ENCODE results near the gene CAMK4. TPM values are rescaled to one million over a fixed set of nuclear protein-coding genes. Genes with fewer than 3 reads are reported as not detected.

CAMK4 gene
- total RNA-seq, 1 experiment from 2014 or later = 10.2 TPM

- peaks cover 0 to 17% of the 10 kb centered on the region in 2 experiments; a peak in 2 of 4 replicates for H3K4me1 ChIP-seq (ENCODE audit: control insufficient read depth in 1 of 2, insufficient read depth in 2 of 2, low read length in 2 of 2)
- H3K27me3 ChIP-seq (ENCODE audit: insufficient read depth, low read length) = peaks cover 20% of the 10 kb centered on the region
- no peaks in the 10 kb centered on the region for H4K20me1 ChIP-seq (ENCODE audit: insufficient read depth)
- H2AFZ ChIP-seq (ENCODE audit: low read depth, low read length, poor library complexity, severe bottlenecking) = no peak overlapping the region
- BruUV-seq (replicated peaks) = no TSS peak
- intact Hi-C loops (cut with micrococcal nuclease) = no loop called here
- no peaks in the 10 kb centered on the region for H3K9me2 ChIP-seq (ENCODE audit: insufficient read depth)
- no peak overlapping the region for H3K27ac ChIP-seq (ENCODE audit: low read depth, low read length)
- H3K79me2 ChIP-seq (ENCODE audit: insufficient read depth, low read length) = no peaks in the 10 kb centered on the region
- no peaks in the 10 kb centered on the region for H3K36me3 ChIP-seq (ENCODE audit: control insufficient read depth in 1 of 2, insufficient read depth in 2 of 2, low read length in 2 of 2)
- H3K4me2 ChIP-seq (ENCODE audit: low read length) = no peak overlapping the region
- H3K9me3 ChIP-seq (ENCODE audit: control insufficient read depth in 1 of 2, insufficient read depth in 1 of 2, low read depth in 1 of 2, low read length in 2 of 2) = no peaks in the 10 kb centered on the region
- ChIA-PET RAD21 (ENCODE audit: low non-redundant PET in 1 of 2, low total read pairs in 2 of 2, uncharacterized antibody in 2 of 2, unreplicated experiment in 2 of 2) (no interaction called here), POLR2A (no interaction called here), CTCF (no interaction called here)
- TF ChIP-seq ZFX (IDR thresholded peaks at IDR 0.05) (no peak), JUND (IDR thresholded peaks at IDR 0.05) (no peak), CTCF (IDR thresholded peaks at IDR 0.05 in 2 of 3, conservative IDR thresholded peaks at IDR 0.05 in 1 of 3; ENCODE audit: borderline replicate concordance in 1 of 3, insufficient read depth in 1 of 3, low read depth in 2 of 3, low read length in 2 of 3) (no peak), SIN3A (IDR thresholded peaks at IDR 0.05; ENCODE audit: low read depth) (no peak), FOSL1 (IDR thresholded peaks at IDR 0.05; ENCODE audit: low read depth) (no peak), TCF7L2 (IDR thresholded peaks at IDR 0.05; ENCODE audit: borderline replicate concordance, extremely low read depth, insufficient read depth, insufficient read length) (no peak)
- no peak overlapping the region for H3K9ac ChIP-seq (ENCODE audit: low read length)
- no peak for ATAC-seq
- DNase-seq (ENCODE audit: low read depth, low spot score) = no peak
- H3K4me3 ChIP-seq (replicated peaks in 1 of 2; ENCODE audit: low read depth in 1 of 2, low read length in 2 of 2) = no peak overlapping the region
Measured at GRCh38 chr5:111225926-111226325, 1.7 kb downstream of the CAMK4 start.

DNA sequence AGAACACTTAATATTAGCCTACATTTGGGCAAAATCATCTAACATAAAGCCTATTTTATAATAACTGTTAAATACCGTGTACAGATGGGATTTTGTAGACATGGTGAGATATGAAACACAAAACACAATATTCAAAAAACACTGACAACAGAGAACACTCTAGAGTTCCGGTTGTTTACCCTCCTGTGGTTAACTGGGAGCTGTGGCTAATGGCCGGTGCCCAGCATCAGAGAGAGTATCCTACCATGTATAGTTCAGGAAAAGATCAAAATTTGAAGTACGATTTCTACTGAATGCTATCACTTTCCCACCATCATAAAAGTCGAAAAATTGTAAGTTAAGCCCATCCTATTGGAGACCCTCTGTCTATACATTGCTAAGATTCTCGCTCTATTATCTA lies 2.4 kb downstream of the CAMK4 start:
- intact Hi-C loops (cut with micrococcal nuclease) = no loop called here
- no peak for TF ChIP-seq POLR2A (IDR thresholded peaks at IDR 0.05; ENCODE audit: borderline replicate concordance, extremely low read depth, insufficient read depth, insufficient read length)
- TF ChIP-seq CEBPB (IDR thresholded peaks at IDR 0.05; ENCODE audit: low read depth) = no peak
- no peak for TF ChIP-seq CBX3 (IDR thresholded peaks at IDR 0.05; ENCODE audit: low read depth)
- TF ChIP-seq SIN3A (IDR thresholded peaks at IDR 0.05; ENCODE audit: low read depth) = no peak
- no peak for TF ChIP-seq RAD21 (IDR thresholded peaks at IDR 0.05; ENCODE audit: low read depth)
- no peak for TF ChIP-seq ELF1 (IDR thresholded peaks at IDR 0.05; ENCODE audit: borderline replicate concordance, low read depth)
- no peak for TF ChIP-seq JUND (IDR thresholded peaks at IDR 0.05)
- TF ChIP-seq SP1 (IDR thresholded peaks at IDR 0.05; ENCODE audit: low read depth) = no peak
- no peak for TF ChIP-seq YY1 (IDR thresholded peaks at IDR 0.05; ENCODE audit: extremely low read depth, insufficient replicate concordance, low read depth, low read length)
- no peak for TF ChIP-seq POLR2AphosphoS5 (IDR thresholded peaks at IDR 0.05; ENCODE audit: low read depth, low read length)
- TF ChIP-seq, protein P1, sequence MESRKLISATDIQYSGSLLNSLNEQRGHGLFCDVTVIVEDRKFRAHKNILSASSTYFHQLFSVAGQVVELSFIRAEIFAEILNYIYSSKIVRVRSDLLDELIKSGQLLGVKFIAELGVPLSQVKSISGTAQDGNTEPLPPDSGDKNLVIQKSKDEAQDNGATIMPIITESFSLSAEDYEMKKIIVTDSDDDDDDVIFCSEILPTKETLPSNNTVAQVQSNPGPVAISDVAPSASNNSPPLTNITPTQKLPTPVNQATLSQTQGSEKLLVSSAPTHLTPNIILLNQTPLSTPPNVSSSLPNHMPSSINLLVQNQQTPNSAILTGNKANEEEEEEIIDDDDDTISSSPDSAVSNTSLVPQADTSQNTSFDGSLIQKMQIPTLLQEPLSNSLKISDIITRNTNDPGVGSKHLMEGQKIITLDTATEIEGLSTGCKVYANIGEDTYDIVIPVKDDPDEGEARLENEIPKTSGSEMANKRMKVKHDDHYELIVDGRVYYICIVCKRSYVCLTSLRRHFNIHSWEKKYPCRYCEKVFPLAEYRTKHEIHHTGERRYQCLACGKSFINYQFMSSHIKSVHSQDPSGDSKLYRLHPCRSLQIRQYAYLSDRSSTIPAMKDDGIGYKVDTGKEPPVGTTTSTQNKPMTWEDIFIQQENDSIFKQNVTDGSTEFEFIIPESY (IDR thresholded peaks at IDR 0.05; ENCODE audit: extremely low read depth, insufficient replicate concordance, low read length) = no peak
- TF ChIP-seq ZNF274 (IDR thresholded peaks at IDR 0.05; ENCODE audit: low read depth, low read length) = no peak
- no peak for TF ChIP-seq EGR1 (IDR thresholded peaks at IDR 0.05; ENCODE audit: low read depth)
- TF ChIP-seq EZH2phosphoT487 (IDR thresholded peaks at IDR 0.05; ENCODE audit: borderline replicate concordance) = no peak
- no peak for TF ChIP-seq TCF7L2 (IDR thresholded peaks at IDR 0.05; ENCODE audit: borderline replicate concordance, extremely low read depth, insufficient read depth, insufficient read length)
- no peak for TF ChIP-seq ATF3 (IDR thresholded peaks at IDR 0.05)
- TF ChIP-seq SRF (IDR thresholded peaks at IDR 0.05; ENCODE audit: low read depth) = no peak

More for the DNA sequence above, 2.4 kb downstream of the CAMK4 start:
- Histone ChIP-seq H3K27me3 (ENCODE audit: insufficient read depth, low read length) (peaks cover 20% of the 10 kb centered on the region), H3K9ac (ENCODE audit: low read length) (no peak overlapping the region), H3K36me3 (ENCODE audit: control insufficient read depth in 1 of 2, insufficient read depth in 2 of 2, low read length in 2 of 2) (no peaks in the 10 kb centered on the region), H3K79me2 (ENCODE audit: insufficient read depth, low read length) (no peaks in the 10 kb centered on the region), H3K9me3 (ENCODE audit: control insufficient read depth in 1 of 2, insufficient read depth in 1 of 2, low read depth in 1 of 2, low read length in 2 of 2) (no peaks in the 10 kb centered on the region), H4K20me1 (ENCODE audit: insufficient read depth) (no peaks in the 10 kb centered on the region), H3K4me1 (ENCODE audit: control insufficient read depth in 1 of 2, insufficient read depth in 2 of 2, low read length in 2 of 2) (peaks cover 0 to 17% of the 10 kb centered on the region in 2 experiments; a peak in 2 of 4 replicates), H3K4me2 (ENCODE audit: low read length) (no peak overlapping the region), H3K4me3 (replicated peaks in 1 of 2; ENCODE audit: low read depth in 1 of 2, low read length in 2 of 2) (no peak overlapping the region), H2AFZ (ENCODE audit: low read depth, low read length, poor library complexity, severe bottlenecking) (no peak overlapping the region), H3K9me2 (ENCODE audit: insufficient read depth) (no peaks in the 10 kb centered on the region), H3K27ac (ENCODE audit: low read depth, low read length) (no peak overlapping the region)
- no TSS peak for BruUV-seq (replicated peaks)
- ATAC-seq = no peak
- ChIA-PET CTCF (no interaction called here), RAD21 (ENCODE audit: low non-redundant PET in 1 of 2, low total read pairs in 2 of 2, uncharacterized antibody in 2 of 2, unreplicated experiment in 2 of 2) (no interaction called here), POLR2A (no interaction called here)
- no peak for DNase-seq (ENCODE audit: low read depth, low spot score)

All from HCT116 (cell line).